ENCODE measurements around the gene ANGPTL2. TPM values are rescaled to one million over a fixed set of nuclear protein-coding genes. Genes with fewer than 3 reads are reported as not detected.
A peak's percentile ranks its signal among the peaks of the same experiment; 100 is the strongest.

ANGPTL2 gene
- total and polyA plus RNA-seq, 2 of the 4 experiments (the other 2 are of a cell fraction), result 9.5 to 25.1 TPM

DNA sequence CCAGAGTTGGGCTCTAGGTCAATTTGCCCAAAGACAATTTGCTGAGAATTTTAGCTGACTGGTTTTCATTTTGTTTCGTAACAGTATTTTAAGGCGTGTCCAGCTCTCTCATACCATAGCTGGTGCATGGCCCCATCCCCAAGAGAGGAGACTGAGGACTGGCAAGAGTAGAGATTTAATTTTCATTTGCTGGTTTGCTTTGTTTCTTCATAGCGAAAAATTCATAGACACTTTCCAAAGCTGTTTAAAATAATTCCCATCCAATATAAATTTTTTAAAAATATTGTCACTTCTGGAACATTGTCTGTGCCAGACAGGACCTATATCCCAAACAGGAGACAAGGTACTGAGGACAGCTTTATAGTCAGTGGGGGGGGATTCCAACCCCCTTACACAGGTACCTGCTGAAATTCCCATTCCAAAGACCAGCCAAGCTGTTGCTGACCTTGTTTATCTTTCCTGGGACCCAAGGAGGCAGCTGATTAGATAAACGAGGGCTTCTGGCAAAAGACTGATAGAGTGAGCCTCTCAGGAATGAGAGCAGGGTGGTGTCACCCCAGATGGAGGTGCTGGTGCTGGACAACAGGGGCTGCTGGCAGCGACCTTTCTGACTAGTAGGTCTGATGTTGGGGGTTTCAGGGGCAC lies 6.8 kb upstream of the ANGPTL2 start:
- in situ Hi-C loops (cut with MboI; ENCODE audit: low sequenced_read_pairs) (no loop called here), dilution Hi-C loops (cut with HindIII; ENCODE audit: low sequenced_read_pairs, unreplicated experiment) (no loop called here), intact Hi-C loops (cut with micrococcal nuclease) (no loop called here)
- Histone ChIP-seq H3K4me3 (ENCODE audit: insufficient read depth, low read depth, low read length) (no peak overlapping the region), H3K4me1 (ENCODE audit: control insufficient read depth, insufficient read depth, low read length) (peaks cover 42% of the 10 kb centered on the region), H3K36me3 (ENCODE audit: control insufficient read depth, insufficient read depth, low read length) (no peaks in the 10 kb centered on the region), H3K9me3 (ENCODE audit: control insufficient read depth, insufficient read depth, low read length) (no peaks in the 10 kb centered on the region), H4K20me1 (ENCODE audit: insufficient read depth, low read length) (peaks cover 3% of the 10 kb centered on the region; the same call in 1 of the 2 replicates), H2AFZ (replicated peaks; ENCODE audit: low read length, poor library complexity) (peak overlapping the region; percentile 5), H3K9me1 (ENCODE audit: insufficient read depth, low read length) (peaks cover 28% of the 10 kb centered on the region), H2BK20ac (ENCODE audit: low read depth, low read length) (peak overlapping the region; percentile 72; the same call in 1 of the 2 replicates), H2AK5ac (ENCODE audit: low read depth, low read length) (peak overlapping the region; percentile 87; the same call in 1 of the 2 replicates), H3K27me3 (ENCODE audit: control insufficient read depth, insufficient read depth, low read length) (no peaks in the 10 kb centered on the region), H3K56ac (ENCODE audit: extremely low read depth, insufficient read depth, low read length) (no peak overlapping the region), H3K18ac (ENCODE audit: low read depth, low read length) (peak overlapping the region; percentile 21), H3K27ac (ENCODE audit: insufficient read depth, low read length) (no peak overlapping the region), H4K91ac (ENCODE audit: insufficient read depth, low read depth, low read length) (peak overlapping the region; percentile 38; the same call in 1 of the 2 replicates), H4K5ac (ENCODE audit: low read depth, low read length) (peak overlapping the region; percentile 16; the same call in 1 of the 2 replicates), H3K4ac (ENCODE audit: low read depth, low read length) (peak overlapping the region; percentile 52), H2BK5ac (ENCODE audit: low read depth, low read length, poor library complexity, severe bottlenecking) (no peak overlapping the region), H4K8ac (ENCODE audit: low read depth in 2 of 2, low read length in 2 of 2) (peak overlapping the region in 1 of 2 experiments; percentile 33; a peak in 1 of 4 replicates), H3K4me2 (ENCODE audit: low read depth, low read length) (no peak overlapping the region), H3K14ac (replicated peaks; ENCODE audit: low read depth, low read length) (peak overlapping the region; percentile 15; the same call in 1 of the 2 replicates), H2BK15ac (ENCODE audit: low read depth, low read length) (peak overlapping the region; percentile 77; the same call in 2 of the 3 replicates), H3K9ac (ENCODE audit: low read depth, low read length) (no peak overlapping the region), H3K23ac (ENCODE audit: low read depth, low read length) (no peak overlapping the region), H3K79me1 (ENCODE audit: low read depth in 1 of 2, low read length in 2 of 2) (peaks cover 0 to 7% of the 10 kb centered on the region in 2 experiments; a peak in 2 of 4 replicates), H2AK9ac (replicated peaks; ENCODE audit: low read depth, low read length, poor library complexity) (no peak overlapping the region), H2BK120ac (ENCODE audit: low read depth, low read length) (peak overlapping the region; percentile 67)
- ATAC-seq (ENCODE audit: low read depth) (no peak), DNase-seq (no peak)
- TF ChIP-seq, protein P1, sequence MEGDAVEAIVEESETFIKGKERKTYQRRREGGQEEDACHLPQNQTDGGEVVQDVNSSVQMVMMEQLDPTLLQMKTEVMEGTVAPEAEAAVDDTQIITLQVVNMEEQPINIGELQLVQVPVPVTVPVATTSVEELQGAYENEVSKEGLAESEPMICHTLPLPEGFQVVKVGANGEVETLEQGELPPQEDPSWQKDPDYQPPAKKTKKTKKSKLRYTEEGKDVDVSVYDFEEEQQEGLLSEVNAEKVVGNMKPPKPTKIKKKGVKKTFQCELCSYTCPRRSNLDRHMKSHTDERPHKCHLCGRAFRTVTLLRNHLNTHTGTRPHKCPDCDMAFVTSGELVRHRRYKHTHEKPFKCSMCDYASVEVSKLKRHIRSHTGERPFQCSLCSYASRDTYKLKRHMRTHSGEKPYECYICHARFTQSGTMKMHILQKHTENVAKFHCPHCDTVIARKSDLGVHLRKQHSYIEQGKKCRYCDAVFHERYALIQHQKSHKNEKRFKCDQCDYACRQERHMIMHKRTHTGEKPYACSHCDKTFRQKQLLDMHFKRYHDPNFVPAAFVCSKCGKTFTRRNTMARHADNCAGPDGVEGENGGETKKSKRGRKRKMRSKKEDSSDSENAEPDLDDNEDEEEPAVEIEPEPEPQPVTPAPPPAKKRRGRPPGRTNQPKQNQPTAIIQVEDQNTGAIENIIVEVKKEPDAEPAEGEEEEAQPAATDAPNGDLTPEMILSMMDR (conservative IDR thresholded peaks at IDR 0.05; ENCODE audit: low read depth, low read length), result no peak
- TF ChIP-seq BHLHE40 (IDR thresholded peaks at IDR 0.05; ENCODE audit: low read depth, low read length) (no peak), RCOR1 (IDR thresholded peaks at IDR 0.05; ENCODE audit: insufficient replicate concordance, low read length) (no peak), CHD1 (IDR thresholded peaks at IDR 0.05; ENCODE audit: low read depth, low read length) (no peak), RFX5 (IDR thresholded peaks at IDR 0.05; ENCODE audit: low read depth, low read length) (no peak), FOS (IDR thresholded peaks at IDR 0.05; ENCODE audit: low read depth, low read length) (no peak), SMC3 (IDR thresholded peaks at IDR 0.05; ENCODE audit: low read depth, low read length) (no peak), USF2 (IDR thresholded peaks at IDR 0.05; ENCODE audit: low read depth, low read length) (no peak), CEBPB (IDR thresholded peaks at IDR 0.05; ENCODE audit: low read depth, low read length) (no peak), POLR2A (IDR thresholded peaks at IDR 0.05; ENCODE audit: low read depth, low read length) (no peak), NFE2L2 (IDR thresholded peaks at IDR 0.05; ENCODE audit: low read depth, low read length) (no peak), MAZ (IDR thresholded peaks at IDR 0.05; ENCODE audit: borderline replicate concordance, low read depth, low read length) (no peak), MAFK (IDR thresholded peaks at IDR 0.05; ENCODE audit: low read depth, low read length) (no peak)
- TF ChIP-seq, protein P2, sequence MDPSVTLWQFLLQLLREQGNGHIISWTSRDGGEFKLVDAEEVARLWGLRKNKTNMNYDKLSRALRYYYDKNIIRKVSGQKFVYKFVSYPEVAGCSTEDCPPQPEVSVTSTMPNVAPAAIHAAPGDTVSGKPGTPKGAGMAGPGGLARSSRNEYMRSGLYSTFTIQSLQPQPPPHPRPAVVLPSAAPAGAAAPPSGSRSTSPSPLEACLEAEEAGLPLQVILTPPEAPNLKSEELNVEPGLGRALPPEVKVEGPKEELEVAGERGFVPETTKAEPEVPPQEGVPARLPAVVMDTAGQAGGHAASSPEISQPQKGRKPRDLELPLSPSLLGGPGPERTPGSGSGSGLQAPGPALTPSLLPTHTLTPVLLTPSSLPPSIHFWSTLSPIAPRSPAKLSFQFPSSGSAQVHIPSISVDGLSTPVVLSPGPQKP (IDR thresholded peaks at IDR 0.05; ENCODE audit: borderline replicate concordance, low read depth, low read length), result no peak
- no CpG with 5 or more reads among the region's 5 CpGs for WGBS, 2 experiments (ENCODE audit: extremely low coverage in 2 of 2, insufficient read length in 1 of 2)
- BruUV-seq (replicated peaks), result no TSS peak
- CTCF ChIA-PET, result interaction anchor here (1.0 to 1.3 kb wide), 2 partner anchors 164 to 189 kb away, joined by 3 to 4 read pairs; no protein-coding TSS in a partner anchor
- POLR2A ChIA-PET (ENCODE audit: unreplicated experiment), result no interaction called here
